ENCODE measurements around the gene LGR4.

The LGR4 gene

GRCh38 chr11:27427183-27427980, 45.2 kb downstream of the LGR4 start:
- no peak for DNase-seq (ENCODE audit: low read depth)

- no peak for DNase-seq (ENCODE audit: low read depth)
These were observed 46.8 kb downstream of the LGR4 start for GRCh38 chr11:27425814-27426213.

- DNase-seq (ENCODE audit: low read depth), result no peak
These were observed 49.5 kb downstream of the LGR4 start for GRCh38 chr11:27423125-27423524.

GRCh38 chr11:27421819-27422494, 50.6 kb downstream of the LGR4 start:
- no peak for DNase-seq (ENCODE audit: low read depth)

- DNase-seq (ENCODE audit: low read depth), result no peak
These were observed 51.6 kb downstream of the LGR4 start for GRCh38 chr11:27420722-27421572.

DNA sequence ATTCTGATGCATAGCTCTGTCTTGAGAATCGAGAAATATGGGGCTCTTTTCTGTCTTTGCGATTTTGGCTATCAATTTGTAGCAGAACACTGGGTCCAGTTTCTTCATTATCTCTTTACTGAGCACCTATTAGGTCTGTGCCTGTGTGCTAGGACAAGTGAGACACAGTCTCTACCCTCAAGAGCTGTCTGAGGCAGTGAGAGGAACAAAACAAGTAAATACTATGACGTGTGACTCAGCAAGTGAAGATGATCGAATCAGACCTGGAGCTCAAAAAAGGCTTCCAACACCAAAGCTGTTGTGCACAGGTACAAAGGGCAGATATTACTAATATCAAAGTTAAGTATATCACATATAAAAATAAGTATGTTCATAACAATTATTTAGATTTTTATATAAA, 52.4 kb downstream of the LGR4 start:
- no peak for DNase-seq (ENCODE audit: low read depth)

- no peak for DNase-seq (ENCODE audit: low read depth)
These were observed 54.2 kb downstream of the LGR4 start for GRCh38 chr11:27418356-27418755.

- no peak for DNase-seq (ENCODE audit: low read depth)
These were observed 55.9 kb downstream of the LGR4 start for GRCh38 chr11:27416568-27417176.

DNA sequence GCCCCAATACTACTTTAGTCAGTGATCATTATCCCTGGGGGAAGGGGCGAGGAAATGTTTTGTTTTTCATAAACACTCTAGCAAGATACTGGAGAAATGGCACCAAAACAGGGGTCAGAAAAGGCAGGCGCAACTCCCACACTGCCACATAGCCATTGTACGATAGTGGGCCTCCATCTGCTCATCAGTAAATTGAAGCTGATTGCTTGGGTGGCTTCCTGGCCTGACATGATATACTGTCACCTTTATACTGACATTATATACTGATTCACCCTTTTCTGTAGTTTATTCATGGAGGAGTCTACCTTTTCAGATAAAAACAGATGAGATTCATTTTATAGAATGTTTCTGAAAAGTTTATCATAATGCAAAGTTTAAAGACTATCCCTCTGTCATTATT, 57.9 kb downstream of the LGR4 start:
- DNase-seq (ENCODE audit: low read depth), result no peak

DNA sequence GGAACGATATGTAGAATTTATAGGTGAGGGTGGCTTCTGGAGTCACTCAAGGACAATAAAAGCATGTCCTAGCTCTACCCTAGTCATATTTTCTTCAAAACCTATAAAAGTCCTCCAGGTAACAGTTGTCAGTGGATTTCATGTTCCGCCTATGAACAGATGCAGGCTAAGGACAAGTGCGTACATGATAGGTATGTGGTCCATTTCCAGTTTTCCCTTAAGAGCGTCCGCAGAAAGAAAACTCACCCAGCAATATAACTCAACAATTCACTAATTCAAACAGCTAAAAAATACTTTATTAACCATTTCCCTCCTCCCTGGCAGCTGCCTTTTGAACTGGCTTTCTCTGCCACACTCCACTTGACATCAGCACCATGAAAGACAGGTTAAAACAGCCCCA, 59.4 kb downstream of the LGR4 start:
- DNase-seq (ENCODE audit: low read depth), result no peak

- DNase-seq (ENCODE audit: low read depth), result no peak
These were observed 60.3 kb downstream of the LGR4 start for GRCh38 chr11:27412192-27412691.

- no peak for DNase-seq (ENCODE audit: low read depth)
These were observed 61.3 kb downstream of the LGR4 start for GRCh38 chr11:27411328-27411727.

GRCh38 chr11:27410272-27410671, 62.3 kb downstream of the LGR4 start:
- DNase-seq (ENCODE audit: low read depth), result no peak

- DNase-seq (ENCODE audit: low read depth), result no peak
These were observed 62.8 kb downstream of the LGR4 start for GRCh38 chr11:27409742-27410141.

GRCh38 chr11:27409049-27409448, 63.5 kb downstream of the LGR4 start:
- no peak for DNase-seq (ENCODE audit: low read depth)

GRCh38 chr11:27408246-27408800, 64.3 kb downstream of the LGR4 start:
- no peak for DNase-seq (ENCODE audit: low read depth)

GRCh38 chr11:27406498-27407354, 65.9 kb downstream of the LGR4 start:
- DNase-seq (ENCODE audit: low read depth), result no peak

DNA sequence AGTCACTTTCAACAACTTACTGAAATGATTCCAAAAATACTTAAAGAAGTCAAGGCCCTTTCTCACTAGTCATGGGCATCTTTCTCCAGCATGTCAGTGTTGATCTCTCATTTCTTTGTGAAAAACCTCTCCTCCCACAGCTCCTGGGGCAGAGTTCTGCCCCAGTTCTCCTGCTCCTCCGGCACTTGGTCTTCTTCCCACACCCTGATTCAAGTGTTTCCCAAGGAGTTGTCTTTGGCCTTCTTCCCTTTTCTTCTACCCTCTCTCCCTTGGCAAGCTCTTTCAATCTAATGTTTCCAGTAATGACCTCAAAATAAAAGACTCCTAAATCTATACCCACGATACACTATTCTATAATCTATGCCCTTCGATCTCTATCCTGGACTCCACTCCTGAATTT, 67.5 kb downstream of the LGR4 start:
- DNase-seq (ENCODE audit: low read depth), result no peak

DNA sequence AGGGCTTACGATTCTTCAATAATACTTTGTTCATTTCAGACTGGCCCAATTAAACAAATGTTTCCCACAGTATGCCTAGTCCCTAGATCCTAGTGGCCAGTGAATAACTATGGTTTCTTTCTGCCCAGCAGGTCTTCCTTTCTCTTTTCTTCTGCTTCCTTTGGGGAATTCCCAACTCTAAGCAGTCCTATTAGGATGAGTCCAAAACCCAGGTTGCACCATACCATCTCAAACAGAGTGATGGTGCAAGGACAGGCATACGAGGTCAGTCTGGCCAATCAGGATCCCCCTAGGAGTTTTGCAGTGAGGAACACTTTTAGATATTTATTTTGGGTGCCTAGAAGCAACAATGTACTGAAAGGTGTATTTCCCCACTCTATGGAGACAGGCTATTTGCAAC, 68.2 kb downstream of the LGR4 start:
- DNase-seq (ENCODE audit: low read depth), result no peak

DNA sequence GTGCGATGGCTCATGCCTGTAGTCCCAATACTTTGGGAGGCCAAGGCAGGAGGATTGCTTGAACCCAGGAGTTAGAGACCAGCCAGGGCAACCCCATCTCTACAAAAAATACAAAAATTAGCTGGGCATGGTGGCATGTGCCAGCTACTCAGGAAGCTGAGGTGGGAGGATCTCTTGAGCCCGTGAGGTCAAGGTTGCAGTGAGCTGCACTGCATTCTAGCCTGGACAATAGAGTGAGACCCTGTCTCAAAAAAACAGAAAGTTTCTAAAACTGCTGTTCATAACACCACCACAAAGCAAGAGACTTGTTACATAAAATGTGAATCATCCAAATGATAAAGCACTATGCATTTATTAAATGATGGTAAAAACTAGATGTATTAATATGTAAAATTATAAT, 69.4 kb downstream of the LGR4 start:
- no peak for DNase-seq (ENCODE audit: low read depth)

DNA sequence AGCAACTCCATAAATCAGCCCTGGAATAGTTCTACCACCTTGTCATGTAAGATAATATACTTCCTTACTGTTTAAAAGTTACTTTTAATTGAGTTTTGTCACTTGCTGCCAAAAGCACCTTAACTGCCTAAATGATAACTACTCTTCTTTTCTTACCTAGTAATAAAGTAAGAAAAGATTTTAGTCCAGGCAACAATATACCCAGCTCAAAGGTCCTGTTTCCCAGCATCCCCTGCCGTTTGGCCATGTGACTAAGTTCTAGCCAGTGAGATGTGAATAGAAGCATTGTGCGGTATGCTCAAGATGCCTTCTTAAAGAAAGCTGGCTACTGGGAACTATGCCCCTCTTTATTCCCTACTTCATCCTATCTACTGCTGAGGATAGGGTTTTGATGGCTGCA, 70.1 kb downstream of the LGR4 start:
- no peak for DNase-seq (ENCODE audit: low read depth)

All from stimulated activated CD8-positive, alpha-beta memory T cell treated with anti-CD3 and anti-CD28 coated beads, Interleukin-12 subunit alpha, Interleukin-12 subunit beta, amount 100 ng/mL, for 1 hour (primary cell).